TTC549 (cell line): ENCODE data around the gene THSD4.
"Not testable (repeated sequence)": the region's sequence is repeated elsewhere in the genome, so short reads cannot be mapped to it uniquely, and the experiment has no call there.

Experiments
- FAIRE-seq: peaks from 2 replicates; lab custom pipeline; 2012; peaks lifted over from hg19 to GRCh38; lab: Jason Lieb, UNC

The THSD4 gene

GRCh38 chr15:71294911-71295602, 179.8 kb downstream of the THSD4 start:
- FAIRE-seq, result no peak

DNA sequence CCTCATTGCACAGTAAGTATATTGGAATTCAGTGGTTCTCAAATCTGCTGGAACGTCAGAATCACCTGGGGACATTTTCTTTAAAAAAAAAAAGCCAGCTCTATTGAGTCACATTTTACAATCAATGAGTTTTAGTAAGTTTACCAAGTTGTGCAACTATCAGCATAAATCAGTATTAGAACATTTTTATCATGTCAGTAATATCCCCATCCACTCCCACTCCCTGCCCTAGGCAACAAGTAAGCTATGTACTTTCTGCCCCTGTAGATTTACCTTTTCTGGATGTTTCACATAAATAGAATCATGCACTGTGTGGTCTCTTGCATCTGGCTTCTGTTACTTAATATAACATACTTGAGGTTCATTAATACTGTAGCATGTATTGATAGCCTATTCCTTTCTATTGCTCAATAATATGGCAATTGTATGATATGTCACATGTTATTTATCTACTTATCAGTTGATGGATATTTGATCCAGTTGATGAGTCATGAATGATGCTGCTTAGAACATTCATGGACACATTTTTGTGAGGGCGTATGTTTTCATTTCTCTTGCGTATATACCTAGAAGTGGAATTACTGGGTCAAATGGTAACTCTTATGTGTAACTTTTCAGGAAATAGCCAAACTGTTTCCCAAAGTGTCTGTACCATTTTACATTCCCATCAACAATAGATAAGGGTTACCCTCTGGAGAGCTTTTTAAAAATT, 180.5 kb downstream of the THSD4 start:
- no peak for FAIRE-seq

DNA sequence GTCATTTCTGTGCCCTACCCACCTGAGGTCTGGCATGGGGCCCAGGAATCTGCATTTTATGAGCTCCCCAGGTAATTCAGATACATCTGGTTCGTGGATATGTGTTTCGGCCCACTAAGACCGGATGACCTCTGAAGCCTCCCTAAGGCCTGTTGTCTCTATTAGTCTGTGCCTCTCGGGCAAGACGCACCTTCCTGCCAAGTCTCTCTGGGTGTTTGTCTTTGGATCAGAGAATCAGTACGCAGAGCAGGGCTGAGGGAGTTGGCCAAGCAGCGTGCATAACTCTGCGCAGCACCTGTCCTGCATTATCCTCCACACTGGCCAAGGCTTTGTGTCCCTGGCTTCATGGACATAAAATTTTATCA, 181.0 kb downstream of the THSD4 start:
- no peak for FAIRE-seq

- FAIRE-seq, result no peak
Observed at GRCh38 chr15:71301958-71302621, 186.8 kb downstream of the THSD4 start.

GRCh38 chr15:71302861-71303410, 187.7 kb downstream of the THSD4 start:
- FAIRE-seq, result no peak

- no peak for FAIRE-seq
Observed at GRCh38 chr15:71303977-71304376, 188.7 kb downstream of the THSD4 start.

- FAIRE-seq, result no peak
Observed at GRCh38 chr15:71304681-71305080, 189.4 kb downstream of the THSD4 start.

GRCh38 chr15:71306538-71306937, 191.3 kb downstream of the THSD4 start:
- FAIRE-seq, result no peak

DNA sequence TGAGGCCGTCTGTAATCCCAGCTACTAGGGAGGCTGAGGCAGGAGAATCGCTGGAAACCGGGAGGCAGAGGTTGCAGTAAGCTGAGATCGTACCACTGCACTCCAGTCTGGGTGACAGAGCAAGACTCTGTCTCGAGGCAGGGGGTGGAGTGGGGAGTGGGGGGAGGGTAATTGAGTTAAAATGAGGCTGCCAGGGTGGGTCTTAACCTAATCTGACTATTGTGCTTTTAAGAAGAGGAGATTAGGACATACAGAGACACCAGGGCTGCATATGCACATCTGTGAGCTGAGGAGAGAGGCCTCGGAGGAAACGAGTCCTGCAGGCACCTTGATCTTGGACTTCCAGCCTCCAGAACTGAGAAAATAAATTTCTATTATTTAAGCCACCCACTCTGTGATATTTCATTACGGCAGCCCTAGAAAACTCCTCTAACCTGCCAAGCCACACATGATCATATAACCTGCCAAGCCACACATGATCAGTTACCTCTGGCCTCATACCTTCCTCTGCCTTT, 197.0 kb downstream of the THSD4 start:
- no peak for FAIRE-seq

- no peak for FAIRE-seq
Observed at GRCh38 chr15:71312731-71313460, 197.6 kb downstream of the THSD4 start.

DNA sequence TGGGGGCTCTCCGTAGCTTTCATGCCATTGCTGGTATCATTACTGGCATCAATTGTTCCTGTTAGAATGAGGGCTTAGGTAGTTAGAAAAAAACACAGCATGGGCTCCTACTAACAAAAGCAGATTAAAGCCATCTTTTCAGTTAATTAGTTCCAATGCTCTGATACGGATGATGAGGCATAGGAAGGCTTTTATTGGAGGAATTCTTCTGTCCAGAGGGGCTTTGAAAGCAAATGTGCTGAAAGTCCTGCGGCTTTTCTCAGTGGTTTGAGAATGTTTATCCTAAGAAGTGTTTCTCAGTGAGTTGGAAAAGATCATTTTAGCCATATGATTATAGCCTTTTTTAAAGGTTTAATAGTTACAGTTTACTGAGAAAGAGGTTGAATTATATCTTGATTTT, 198.5 kb downstream of the THSD4 start:
- no peak for FAIRE-seq

DNA sequence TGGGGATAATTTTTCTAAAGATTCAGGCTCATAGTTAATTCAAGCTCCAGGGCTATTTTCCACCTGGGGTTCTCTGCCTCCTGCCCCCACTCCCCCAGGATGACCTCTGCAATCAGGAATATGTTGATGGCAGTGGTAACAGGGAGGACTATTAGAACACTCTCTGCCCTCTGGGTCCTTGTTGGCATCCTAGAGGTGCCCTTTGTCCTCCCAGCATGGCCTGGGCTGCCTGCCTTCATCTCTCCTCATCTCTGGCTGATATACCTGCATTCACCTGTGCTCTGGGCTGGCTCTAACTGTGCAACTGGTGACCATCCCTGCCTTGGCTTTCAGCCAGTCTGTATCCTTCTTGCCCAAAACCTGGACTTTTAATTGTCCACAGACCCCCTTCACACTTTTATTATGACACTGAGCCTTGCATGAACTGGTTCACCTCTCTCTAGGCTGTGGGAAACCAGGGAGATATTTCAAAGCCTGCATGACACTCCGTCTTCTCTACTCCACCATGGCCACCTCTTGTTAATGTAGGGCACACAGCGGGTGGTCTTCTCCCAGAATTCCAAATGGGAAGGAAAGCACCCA, 199.8 kb downstream of the THSD4 start:
- no peak for FAIRE-seq

- no peak for FAIRE-seq
Observed at GRCh38 chr15:71316911-71317310, 201.6 kb downstream of the THSD4 start.

- not testable (repeated sequence) for FAIRE-seq
Observed at GRCh38 chr15:71319424-71319823, 204.2 kb downstream of the THSD4 start.

DNA sequence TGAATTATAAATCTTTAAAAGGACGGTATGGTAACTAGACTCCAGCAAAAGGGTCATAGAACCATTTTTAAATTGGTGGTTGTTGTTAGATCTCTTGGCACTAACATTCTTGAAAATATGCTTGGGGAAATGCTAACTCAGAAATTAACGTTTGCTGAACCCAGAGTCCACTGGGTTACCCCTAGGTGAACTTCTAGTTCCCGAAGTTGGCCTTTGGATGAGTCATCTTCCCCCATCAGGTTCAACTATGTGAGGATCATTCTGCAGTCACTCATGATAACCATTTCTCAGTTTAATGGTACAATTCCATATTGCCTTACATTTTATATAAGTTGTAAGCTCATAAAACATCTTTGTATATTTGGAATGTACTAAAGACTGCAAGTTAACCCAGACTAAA, 204.7 kb downstream of the THSD4 start:
- FAIRE-seq, result no peak

- no peak for FAIRE-seq
Observed at GRCh38 chr15:71323082-71323481, 207.8 kb downstream of the THSD4 start.

- no peak for FAIRE-seq
Observed at GRCh38 chr15:71323584-71323983, 208.3 kb downstream of the THSD4 start.

- no peak for FAIRE-seq
Observed at GRCh38 chr15:71325481-71325880, 210.2 kb downstream of the THSD4 start.

- no peak for FAIRE-seq
Observed at GRCh38 chr15:71328453-71328852, 213.2 kb downstream of the THSD4 start.

DNA sequence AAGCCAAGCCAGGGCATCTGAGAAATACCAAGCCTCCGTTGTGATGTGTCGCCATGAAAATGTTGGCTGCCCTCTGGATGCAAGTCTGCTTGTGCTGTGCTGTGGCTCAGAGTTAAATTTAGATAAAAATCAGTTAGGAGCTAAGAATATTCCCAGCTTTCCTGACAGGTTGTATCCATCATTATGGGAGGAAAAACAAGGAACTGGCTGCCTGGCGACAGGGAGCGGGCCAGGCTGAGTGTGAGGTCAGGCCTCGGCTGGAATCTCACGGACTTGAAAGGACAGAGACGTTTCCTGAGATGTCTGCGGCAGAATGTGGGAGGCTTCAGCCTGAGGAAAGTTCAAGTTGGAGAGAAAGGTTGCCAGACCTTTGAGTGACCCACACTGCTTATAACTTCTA, 213.8 kb downstream of the THSD4 start:
- FAIRE-seq, result no peak

GRCh38 chr15:71329497-71330260, 214.4 kb downstream of the THSD4 start:
- no peak for FAIRE-seq
